Amniotic stem cell (primary cell): ENCODE data around the gene STX19.
"Not testable (repeated sequence)": the region's sequence is repeated elsewhere in the genome, so short reads cannot be mapped to it uniquely, and the experiment has no call there.

Experiments
- DNase-seq: peaks from one replicate; lab custom pipeline; 2025; lab: John Stamatoyannopoulos, UW

STX19 gene

GRCh38 chr3:93973131-93974126 lies 55.0 kb downstream of the STX19 start, which contains the start of gene PROS1:
Gene PROS1 (minus strand): TSS chr3:93973896. CDS start chr3:93973749, 147 bp downstream.
- DNase-seq = peak; percentile 60

GRCh38 chr3:93969997-93970396 lies 58.4 kb downstream of the STX19 start:
- no peak for DNase-seq

DNA sequence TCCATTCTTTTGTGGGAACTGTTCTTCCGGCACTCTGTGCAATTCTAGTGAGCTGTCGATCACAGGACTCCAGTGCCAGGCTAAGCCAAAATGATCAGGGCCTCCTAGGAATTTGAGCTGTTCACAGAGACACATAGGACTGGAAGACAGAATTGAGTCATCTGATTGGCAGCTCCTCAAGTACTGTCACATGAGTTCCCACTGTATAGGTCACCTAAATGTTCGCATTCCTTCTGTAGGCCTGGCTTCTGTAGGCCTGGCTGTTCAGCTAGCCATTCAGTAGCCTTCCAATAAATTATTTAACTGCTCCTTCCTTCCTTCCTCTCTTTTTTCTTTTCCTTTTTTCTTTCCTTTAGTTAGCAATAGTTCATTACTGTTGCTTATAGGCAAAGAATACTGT lies 59.0 kb downstream of the STX19 start:
- DNase-seq = no peak

DNA sequence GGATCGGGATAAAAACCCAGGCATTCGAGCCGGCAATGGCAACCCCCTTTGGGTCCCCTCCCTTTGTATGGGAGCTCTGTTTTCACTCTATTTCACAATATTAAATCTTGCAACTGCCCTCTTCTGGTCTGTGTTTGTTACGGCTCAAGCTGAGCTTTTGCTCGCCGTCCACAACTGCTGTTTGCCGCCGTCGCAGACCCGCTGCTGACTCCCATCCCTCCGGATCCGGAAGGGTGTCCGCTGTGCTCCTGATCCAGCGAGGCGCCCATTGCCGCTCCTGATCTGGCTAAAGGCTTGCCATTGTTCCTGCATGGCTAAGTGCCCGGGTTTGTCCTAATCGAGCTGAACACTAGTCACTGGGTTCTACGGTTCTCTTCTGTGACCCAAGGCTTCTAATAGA lies 63.3 kb downstream of the STX19 start:
- not testable (repeated sequence) for DNase-seq
